Activated T-helper 17 cell treated with anti-CD3 and anti-CD28 coated beads, Interleukin-2, amount 50 U/mL, for 72 hours (primary cell): ENCODE data around the gene ATP9B. TPM values are rescaled to one million over a fixed set of nuclear protein-coding genes. Genes with fewer than 3 reads are reported as not detected.
"Not testable (repeated sequence)": the region's sequence is repeated elsewhere in the genome, so short reads cannot be mapped to it uniquely, and the experiment has no call there.

Experiments used
- ATAC-seq: fragments of 150-1000 bp; cut with Tn5 transposase; replicated peaks from 2 replicates; pipeline ENCODE4 v1.10.0; 2021; ENCODE audit warnings: mild to moderate bottlenecking, moderate library complexity
- H3K27ac Mint-ChIP-seq: one replicate; pipeline ENCODE4 v1.8.0; 2022; ENCODE audit warnings: mixed read lengths
- H3K27me3 Mint-ChIP-seq: one replicate; pipeline ENCODE4 v1.8.0; 2022; ENCODE audit warnings: mixed read lengths
- H3K36me3 Mint-ChIP-seq: one replicate; pipeline ENCODE4 v1.8.0; 2022; ENCODE audit warnings: low read depth, mild to moderate bottlenecking, mixed read lengths
- H3K4me1 Mint-ChIP-seq: one replicate; pipeline ENCODE4 v1.8.0; 2022; ENCODE audit warnings: mixed read lengths
- H3K4me3 Mint-ChIP-seq: one replicate; pipeline ENCODE4 v1.8.0; 2022; ENCODE audit warnings: mild to moderate bottlenecking, mixed read lengths
- H3K9me3 Mint-ChIP-seq: one replicate; pipeline ENCODE4 v1.8.0; 2022; ENCODE audit warnings: mixed read lengths
- total RNA-seq, 2 donors: library from RNA; stranded (reverse); gene quantifications; one replicate each; pipeline ENCODE4 v1.2.3, GENCODE V29; 2022

The ATP9B gene
- total RNA-seq, 2 donors from 2014 or later = 23.3 to 29.4 TPM

DNA sequence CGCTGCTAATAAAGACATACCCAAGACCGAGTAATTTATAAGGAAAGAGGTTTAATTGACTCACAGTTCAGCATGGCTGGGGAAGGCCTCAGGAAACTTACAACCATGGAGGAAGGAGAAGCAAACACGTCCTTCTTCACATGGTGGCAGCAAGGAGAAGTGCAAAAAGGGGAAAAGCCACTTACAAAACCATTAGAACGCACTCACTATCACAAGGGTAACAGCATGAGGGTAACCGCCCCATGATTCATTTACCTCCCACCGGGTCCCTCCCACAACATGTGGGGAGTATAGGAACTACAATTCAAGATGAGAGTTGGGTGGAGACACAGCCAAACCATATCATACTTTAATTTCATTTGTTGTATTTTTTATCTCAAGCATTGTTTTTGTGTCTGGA, 67.5 kb downstream of the ATP9B start:
- H3K27me3 Mint-ChIP-seq = no peaks in the 10 kb centered on the region

DNA sequence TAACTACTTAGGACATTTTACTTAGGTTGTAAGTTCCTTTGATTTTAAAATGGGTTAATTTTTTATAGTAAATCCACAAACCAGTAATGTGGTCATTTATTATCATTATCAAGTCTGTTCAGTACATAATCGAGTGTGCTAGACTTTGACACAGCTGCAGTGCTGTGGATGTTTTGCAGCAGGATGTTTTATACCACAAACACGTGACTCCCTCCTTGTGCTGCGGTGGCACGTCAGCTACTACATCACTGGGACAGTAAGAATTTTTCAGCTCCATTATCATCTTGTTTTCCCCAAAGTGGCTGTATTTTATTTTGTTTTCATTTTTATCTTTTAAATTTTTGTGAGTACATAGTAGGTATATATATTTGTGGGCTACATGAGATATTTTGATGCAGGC, 70.0 kb downstream of the ATP9B start:
- peak; percentile 63 for ATAC-seq
- no peaks in the 10 kb centered on the region for H3K27me3 Mint-ChIP-seq
- H3K4me1 Mint-ChIP-seq = no peaks in the 10 kb centered on the region
- H3K4me3 Mint-ChIP-seq = no peak overlapping the region
- H3K36me3 Mint-ChIP-seq = peaks cover 32% of the 10 kb centered on the region
- no peak overlapping the region for H3K27ac Mint-ChIP-seq
- no peaks in the 10 kb centered on the region for H3K9me3 Mint-ChIP-seq

More for the DNA sequence above, 67.5 kb downstream of the ATP9B start:
- Mint-ChIP-seq H3K27ac (no peak overlapping the region), H3K4me3 (no peak overlapping the region), H3K36me3 (peaks cover 32% of the 10 kb centered on the region), H3K4me1 (no peaks in the 10 kb centered on the region), H3K9me3 (no peaks in the 10 kb centered on the region)
- no peak for ATAC-seq

DNA sequence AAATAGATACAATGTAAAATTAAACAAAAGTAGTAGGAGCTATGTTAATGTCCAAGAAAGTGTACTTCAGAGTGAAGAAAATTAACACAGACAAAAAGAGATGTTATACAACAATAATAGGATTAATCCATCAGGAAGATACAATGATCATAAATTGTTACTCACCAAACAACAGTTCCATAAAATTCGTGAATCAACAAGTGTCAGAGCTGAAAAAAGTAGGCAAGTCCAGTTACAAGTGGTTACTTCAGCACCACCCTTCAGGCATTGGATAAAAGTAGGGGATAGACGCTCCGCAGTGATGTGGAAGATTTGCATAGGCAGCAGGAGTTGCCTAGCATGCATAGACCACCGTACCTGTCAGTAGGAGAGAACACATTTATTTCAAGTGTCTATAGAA, 77.8 kb downstream of the ATP9B start:
- H3K9me3 Mint-ChIP-seq = no peaks in the 10 kb centered on the region
- no peaks in the 10 kb centered on the region for H3K4me1 Mint-ChIP-seq
- H3K27ac Mint-ChIP-seq = no peak overlapping the region
- no peaks in the 10 kb centered on the region for H3K27me3 Mint-ChIP-seq
- no peak overlapping the region for H3K4me3 Mint-ChIP-seq
- no peak for ATAC-seq
- H3K36me3 Mint-ChIP-seq = peaks cover 39% of the 10 kb centered on the region

DNA sequence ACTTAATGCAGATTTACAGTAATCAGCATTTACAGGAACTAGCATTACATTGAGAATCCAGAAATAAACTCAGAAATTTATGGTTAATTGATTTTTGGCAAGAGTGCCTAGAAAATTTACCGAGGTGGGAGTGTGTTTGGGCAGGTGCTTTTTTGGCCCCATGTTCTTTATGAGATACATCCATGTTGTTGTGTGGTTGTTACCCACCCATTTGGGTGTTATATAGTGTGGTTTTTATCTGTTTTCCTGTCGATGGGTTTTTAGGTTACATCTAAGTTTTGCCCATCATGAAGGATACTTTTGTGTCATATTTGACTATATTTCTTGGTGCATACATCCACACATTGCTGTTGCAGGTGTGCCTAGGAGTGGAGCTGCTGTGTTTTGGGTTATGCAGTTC, 82.0 kb downstream of the ATP9B start:
- Mint-ChIP-seq H3K27ac (no peak overlapping the region), H3K4me1 (no peaks in the 10 kb centered on the region), H3K9me3 (no peaks in the 10 kb centered on the region), H3K27me3 (no peaks in the 10 kb centered on the region), H3K36me3 (peaks cover 39% of the 10 kb centered on the region), H3K4me3 (no peak overlapping the region)
- ATAC-seq = no peak

DNA sequence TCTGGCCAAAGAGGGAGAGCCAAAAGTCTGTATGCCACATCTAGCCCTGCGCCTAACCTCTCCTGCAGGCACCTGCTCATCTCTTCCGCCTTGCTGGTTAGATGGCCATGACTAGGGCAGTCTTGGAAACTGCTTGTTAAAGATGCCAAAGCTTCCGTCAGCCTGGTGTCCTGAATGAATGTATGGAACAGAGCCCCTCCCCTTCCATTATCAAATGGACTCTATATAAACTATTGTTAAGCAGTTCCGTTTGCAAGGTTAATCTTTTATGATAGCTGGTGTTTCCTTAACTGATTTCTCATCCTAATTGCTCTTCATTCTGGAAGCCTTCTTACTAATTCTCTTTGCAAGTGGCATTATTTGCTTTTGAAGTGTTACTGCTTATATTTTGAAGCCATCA, 87.1 kb downstream of the ATP9B start:
- Mint-ChIP-seq H3K4me3 (peak overlapping the region; percentile 31), H3K9me3 (no peaks in the 10 kb centered on the region), H3K27me3 (no peaks in the 10 kb centered on the region), H3K36me3 (peaks cover 59% of the 10 kb centered on the region), H3K27ac (peak overlapping the region; percentile 46), H3K4me1 (peaks cover 11% of the 10 kb centered on the region)
- ATAC-seq = no peak

DNA sequence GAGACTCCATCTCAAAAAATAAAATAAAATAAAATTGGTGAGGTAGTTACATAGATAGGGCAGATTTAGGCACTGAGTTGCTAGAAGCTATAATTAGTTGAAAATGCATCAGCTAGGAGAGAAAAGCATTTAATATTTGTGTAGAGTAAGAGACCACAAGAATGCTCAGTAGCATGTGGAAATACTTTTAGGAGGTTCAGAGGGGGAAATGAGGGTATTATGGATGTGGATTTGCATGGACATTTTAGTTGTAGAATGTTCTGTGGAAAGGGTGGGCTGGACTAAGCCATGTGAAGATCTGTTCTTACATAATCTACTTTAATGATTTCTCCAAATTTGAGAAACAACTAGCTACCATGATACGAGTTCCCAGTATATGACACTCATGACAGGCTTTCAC, 95.5 kb downstream of the ATP9B start:
- peaks cover 57% of the 10 kb centered on the region for H3K36me3 Mint-ChIP-seq
- H3K27ac Mint-ChIP-seq = no peak overlapping the region

DNA sequence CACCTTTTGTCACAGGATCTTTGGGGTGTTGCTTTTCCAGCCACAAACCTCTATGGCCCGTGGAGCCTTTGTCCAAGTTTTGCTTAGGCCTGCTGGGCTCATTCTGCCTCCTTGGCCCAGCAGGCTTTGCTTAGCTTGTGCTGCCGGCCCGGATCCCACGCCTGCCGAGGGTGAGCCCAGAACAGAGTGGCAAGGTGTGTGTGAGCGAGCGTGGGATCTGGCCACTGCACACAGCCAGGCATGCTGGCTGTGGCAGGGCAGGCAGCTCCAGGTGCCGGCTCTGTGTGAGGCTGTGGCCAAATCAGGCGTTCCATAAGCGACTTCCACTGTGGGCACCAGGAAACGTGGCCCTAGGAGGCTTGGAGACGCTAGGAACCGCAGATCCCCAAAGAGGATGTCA, 97.5 kb downstream of the ATP9B start:
- no peak for ATAC-seq
- Mint-ChIP-seq H3K36me3 (peaks cover 41% of the 10 kb centered on the region), H3K4me1 (no peaks in the 10 kb centered on the region), H3K27ac (no peak overlapping the region), H3K4me3 (no peak overlapping the region), H3K9me3 (no peaks in the 10 kb centered on the region), H3K27me3 (no peaks in the 10 kb centered on the region)

More for the DNA sequence above, 95.5 kb downstream of the ATP9B start:
- Mint-ChIP-seq H3K4me3 (no peak overlapping the region), H3K27me3 (no peaks in the 10 kb centered on the region), H3K4me1 (peaks cover 1% of the 10 kb centered on the region), H3K9me3 (no peaks in the 10 kb centered on the region)
- ATAC-seq = no peak

DNA sequence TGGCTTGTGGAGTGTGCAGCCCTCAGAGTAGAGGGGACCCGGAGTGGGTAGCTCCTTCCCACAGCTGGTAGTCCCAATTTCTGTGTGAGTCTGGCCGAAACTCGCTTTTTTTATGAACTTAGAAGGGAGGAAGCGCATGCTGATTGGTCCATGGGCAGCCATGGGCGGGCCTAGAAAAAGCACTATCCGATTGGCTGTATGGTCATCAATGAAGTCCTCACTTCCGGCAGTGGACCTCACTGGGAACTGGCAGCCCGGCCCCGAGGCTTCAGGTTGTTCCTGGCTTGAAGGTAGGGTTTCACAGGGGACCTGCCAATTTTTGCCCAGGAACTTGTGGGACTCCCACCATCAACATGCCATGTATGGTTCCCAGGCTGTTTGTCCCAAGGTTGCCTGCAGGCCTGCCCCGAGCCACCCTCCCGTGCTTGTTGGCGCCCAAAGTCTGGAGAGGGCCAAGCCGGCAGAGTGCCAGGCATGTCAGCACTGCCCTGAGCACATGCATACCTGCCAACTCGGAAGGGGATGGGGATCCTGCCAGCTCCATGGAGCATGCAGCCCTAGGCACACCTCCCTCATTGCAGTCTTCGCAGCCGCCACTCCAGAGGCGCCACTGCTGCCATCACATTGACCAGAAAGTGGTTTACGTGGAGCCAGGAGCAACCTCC, 98.5 kb downstream of the ATP9B start:
- peaks cover 41% of the 10 kb centered on the region for H3K36me3 Mint-ChIP-seq
- no peaks in the 10 kb centered on the region for H3K9me3 Mint-ChIP-seq
- no peaks in the 10 kb centered on the region for H3K27me3 Mint-ChIP-seq
- H3K4me3 Mint-ChIP-seq = no peak overlapping the region
- no peak for ATAC-seq
- H3K27ac Mint-ChIP-seq = no peak overlapping the region
- no peaks in the 10 kb centered on the region for H3K4me1 Mint-ChIP-seq

DNA sequence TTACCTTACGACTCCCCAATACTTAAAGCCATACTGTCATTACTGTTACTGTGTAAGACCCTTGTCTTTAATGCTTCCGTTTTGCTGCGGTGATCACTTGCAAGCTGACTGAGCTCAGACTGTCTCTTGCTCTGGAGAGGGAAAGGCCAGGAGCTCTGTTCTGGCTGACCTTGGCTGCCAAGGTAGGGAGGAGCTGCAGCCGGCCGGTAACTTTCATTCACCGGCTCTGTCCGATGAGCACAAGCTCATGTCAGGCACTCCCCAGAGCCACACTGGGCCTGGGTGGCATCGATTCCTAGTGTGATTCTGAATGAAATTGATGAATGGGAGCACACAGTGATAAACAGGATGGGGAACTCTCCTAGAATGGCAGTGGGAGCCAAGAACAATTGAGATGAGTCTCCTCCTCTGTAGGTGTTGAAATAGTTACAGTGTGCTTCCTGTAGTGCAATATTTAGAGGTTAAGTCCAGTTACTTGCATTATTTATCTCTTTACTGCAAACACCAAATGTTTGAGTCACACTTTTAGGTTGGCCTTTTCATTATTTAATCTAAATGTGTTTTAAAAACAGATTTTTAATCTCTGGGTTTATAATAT, 100.9 kb downstream of the ATP9B start:
- Mint-ChIP-seq H3K27me3 (no peaks in the 10 kb centered on the region), H3K4me3 (no peak overlapping the region)
- ATAC-seq = no peak

DNA sequence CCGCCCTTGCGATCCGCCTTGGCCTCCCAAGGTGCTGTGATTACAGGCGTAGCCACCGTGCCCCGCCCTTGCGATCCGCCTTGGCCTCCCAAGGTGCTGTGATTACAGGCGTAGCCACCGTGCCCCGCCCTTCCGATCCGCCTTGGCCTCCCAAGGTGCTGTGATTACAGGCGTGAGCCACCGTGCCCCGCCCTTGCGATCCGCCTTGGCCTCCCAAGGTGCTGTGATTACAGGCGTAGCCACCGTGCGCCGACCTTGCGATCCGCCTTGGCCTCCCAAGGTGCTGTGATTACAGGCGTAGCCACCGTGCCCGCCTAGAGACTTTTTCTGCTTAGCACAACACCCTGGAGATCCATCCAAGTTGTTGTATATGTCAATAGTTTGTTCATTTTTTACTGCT, 103.1 kb downstream of the ATP9B start:
- not testable (repeated sequence) for H3K4me1 Mint-ChIP-seq, H3K27me3 Mint-ChIP-seq, H3K27ac Mint-ChIP-seq, H3K4me3 Mint-ChIP-seq, ATAC-seq, H3K9me3 Mint-ChIP-seq
- H3K36me3 Mint-ChIP-seq = peaks cover 49% of the 10 kb centered on the region

More for the DNA sequence above, 100.9 kb downstream of the ATP9B start:
- H3K36me3 Mint-ChIP-seq = peaks cover 57% of the 10 kb centered on the region
- no peak overlapping the region for H3K27ac Mint-ChIP-seq
- no peaks in the 10 kb centered on the region for H3K9me3 Mint-ChIP-seq
- H3K4me1 Mint-ChIP-seq = no peaks in the 10 kb centered on the region

DNA sequence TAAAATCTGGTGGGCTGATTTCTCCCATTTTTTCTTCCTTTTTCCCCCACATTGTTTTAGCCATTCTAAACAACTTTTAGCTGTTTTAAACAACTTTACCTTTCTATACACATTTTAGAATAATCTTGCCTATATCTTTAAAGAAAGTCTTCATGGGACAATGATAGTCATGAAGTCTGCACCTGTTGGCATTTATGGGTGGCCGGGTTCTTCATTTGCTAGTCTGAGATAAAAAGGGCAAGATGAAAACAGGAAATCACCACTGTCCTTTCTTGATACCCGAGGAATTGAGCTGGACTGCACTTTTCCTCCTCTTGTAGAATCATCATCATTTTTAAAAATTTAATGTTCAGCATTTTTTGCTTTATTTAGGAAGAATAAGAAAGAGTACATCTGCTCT, 104.5 kb downstream of the ATP9B start:
- peaks cover 52% of the 10 kb centered on the region for H3K36me3 Mint-ChIP-seq
- H3K27ac Mint-ChIP-seq = no peak overlapping the region
- H3K4me3 Mint-ChIP-seq = no peak overlapping the region
- ATAC-seq = no peak
- no peaks in the 10 kb centered on the region for H3K27me3 Mint-ChIP-seq
- no peaks in the 10 kb centered on the region for H3K4me1 Mint-ChIP-seq
- no peaks in the 10 kb centered on the region for H3K9me3 Mint-ChIP-seq

DNA sequence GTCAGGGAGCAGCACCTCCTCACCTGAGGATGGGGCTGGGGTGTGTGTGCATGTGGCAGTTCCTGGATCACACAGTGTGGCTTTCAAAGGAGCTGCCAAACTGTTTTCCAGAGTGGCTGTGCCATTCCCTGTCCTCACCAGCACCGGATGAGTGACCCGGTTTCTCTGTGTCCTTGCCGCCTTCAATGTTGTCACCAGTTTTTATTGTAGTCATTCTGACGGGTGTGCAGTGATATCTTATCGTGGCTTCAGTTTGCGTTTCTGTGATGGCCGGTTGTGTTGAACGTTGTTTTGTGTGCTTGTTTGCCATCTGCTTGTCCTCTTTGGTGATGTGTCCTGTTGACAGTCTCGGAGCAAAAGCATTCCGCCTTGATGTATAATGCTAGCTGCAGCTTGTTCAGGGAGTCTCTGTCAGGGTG, 108.9 kb downstream of the ATP9B start:
- no peak overlapping the region for H3K4me3 Mint-ChIP-seq
- H3K27ac Mint-ChIP-seq = no peak overlapping the region
- no peaks in the 10 kb centered on the region for H3K9me3 Mint-ChIP-seq
- no peaks in the 10 kb centered on the region for H3K27me3 Mint-ChIP-seq
- H3K36me3 Mint-ChIP-seq = peaks cover 65% of the 10 kb centered on the region
- ATAC-seq = no peak
- H3K4me1 Mint-ChIP-seq = peaks cover 5% of the 10 kb centered on the region

DNA sequence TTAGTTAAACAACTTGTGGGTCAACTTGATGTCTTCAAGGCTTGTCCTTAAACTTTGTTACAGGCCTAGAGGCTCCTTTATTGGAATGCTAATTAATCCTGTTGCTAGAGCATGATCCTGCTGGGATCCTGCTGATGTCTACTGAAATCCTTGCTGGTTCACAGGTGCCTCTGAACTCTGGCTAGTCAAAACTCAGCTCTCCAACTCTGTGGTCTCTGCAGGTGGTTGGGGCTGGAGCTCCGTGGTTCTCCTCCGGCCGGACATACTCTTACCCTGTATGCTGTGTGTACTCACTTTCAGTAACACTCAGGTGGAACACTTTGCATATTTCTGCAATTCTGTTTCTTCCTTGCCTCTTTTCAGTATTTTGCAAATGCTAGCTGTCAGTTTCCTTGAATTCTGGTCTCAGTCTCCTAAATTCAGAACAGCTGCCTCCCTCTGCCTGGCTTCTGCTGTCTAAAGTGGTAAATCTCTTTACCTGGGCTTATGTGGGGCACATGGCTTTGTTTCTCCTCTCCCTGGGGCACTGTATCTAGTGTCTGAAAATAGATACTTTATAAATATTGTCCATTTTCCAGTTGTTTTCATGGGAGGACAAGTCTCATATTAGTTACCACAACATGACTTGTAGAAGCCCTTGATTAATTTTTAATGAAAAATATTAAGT, 113.0 kb downstream of the ATP9B start:
- H3K4me1 Mint-ChIP-seq = peaks cover 5% of the 10 kb centered on the region
- H3K27ac Mint-ChIP-seq = no peak overlapping the region
- peaks cover 50% of the 10 kb centered on the region for H3K36me3 Mint-ChIP-seq
- no peaks in the 10 kb centered on the region for H3K27me3 Mint-ChIP-seq
- H3K9me3 Mint-ChIP-seq = no peaks in the 10 kb centered on the region
- no peak for ATAC-seq
- no peak overlapping the region for H3K4me3 Mint-ChIP-seq

DNA sequence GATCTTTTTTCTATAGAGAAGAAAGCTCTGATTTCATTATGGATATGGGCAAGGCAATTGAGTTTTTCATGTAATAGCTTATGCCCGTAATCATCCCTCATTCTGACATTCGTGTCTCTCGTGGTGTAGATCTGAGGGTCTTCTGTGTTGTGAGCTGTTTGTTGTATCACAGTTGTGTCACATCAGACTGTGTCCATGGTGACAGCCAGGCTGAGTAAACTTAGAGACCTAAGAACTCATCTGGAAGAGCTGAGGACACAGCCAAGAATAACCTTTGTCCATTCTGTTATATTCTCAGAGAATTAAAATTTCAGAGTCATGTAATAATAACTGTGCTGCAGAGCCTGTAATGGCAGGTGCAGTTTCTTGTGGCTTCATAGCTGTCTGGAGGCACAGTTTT, 116.5 kb downstream of the ATP9B start:
- Mint-ChIP-seq H3K4me1 (peaks cover 5% of the 10 kb centered on the region), H3K4me3 (no peak overlapping the region), H3K27me3 (no peaks in the 10 kb centered on the region), H3K36me3 (peaks cover 45% of the 10 kb centered on the region), H3K27ac (no peak overlapping the region), H3K9me3 (no peaks in the 10 kb centered on the region)
- no peak for ATAC-seq

DNA sequence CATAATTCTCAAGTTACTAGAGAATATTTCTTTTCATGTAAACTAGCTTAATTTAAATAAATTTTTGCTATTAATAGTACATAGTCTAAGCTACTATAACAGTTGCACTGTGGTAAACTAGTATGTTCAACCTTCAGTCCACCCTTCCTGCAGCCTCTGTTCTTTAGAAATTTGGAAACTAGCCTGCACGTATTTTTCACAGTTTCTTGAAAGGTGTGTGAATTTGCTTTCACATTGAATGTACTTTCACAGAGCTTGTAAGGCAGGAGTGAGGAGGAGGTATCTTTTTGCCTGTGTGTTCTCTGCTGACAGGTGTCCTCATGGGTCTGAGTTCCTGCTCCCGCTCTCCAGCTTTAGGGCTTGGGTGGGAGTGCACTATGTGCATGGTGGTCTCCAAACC, 117.5 kb downstream of the ATP9B start:
- H3K27ac Mint-ChIP-seq = no peak overlapping the region
- H3K4me1 Mint-ChIP-seq = no peaks in the 10 kb centered on the region
- ATAC-seq = peak; percentile 37

More for the DNA sequence above, 117.5 kb downstream of the ATP9B start:
- Mint-ChIP-seq H3K4me3 (no peak overlapping the region), H3K36me3 (peaks cover 42% of the 10 kb centered on the region), H3K27me3 (no peaks in the 10 kb centered on the region), H3K9me3 (no peaks in the 10 kb centered on the region)
